Measurements from ENCODE around the gene ZNF133.

- no peak for TF ChIP-seq HBP1 (CRISPR knock-in tag; IDR thresholded peaks at IDR 0.05; ENCODE audit: low read depth)
- TF ChIP-seq, protein P1, sequence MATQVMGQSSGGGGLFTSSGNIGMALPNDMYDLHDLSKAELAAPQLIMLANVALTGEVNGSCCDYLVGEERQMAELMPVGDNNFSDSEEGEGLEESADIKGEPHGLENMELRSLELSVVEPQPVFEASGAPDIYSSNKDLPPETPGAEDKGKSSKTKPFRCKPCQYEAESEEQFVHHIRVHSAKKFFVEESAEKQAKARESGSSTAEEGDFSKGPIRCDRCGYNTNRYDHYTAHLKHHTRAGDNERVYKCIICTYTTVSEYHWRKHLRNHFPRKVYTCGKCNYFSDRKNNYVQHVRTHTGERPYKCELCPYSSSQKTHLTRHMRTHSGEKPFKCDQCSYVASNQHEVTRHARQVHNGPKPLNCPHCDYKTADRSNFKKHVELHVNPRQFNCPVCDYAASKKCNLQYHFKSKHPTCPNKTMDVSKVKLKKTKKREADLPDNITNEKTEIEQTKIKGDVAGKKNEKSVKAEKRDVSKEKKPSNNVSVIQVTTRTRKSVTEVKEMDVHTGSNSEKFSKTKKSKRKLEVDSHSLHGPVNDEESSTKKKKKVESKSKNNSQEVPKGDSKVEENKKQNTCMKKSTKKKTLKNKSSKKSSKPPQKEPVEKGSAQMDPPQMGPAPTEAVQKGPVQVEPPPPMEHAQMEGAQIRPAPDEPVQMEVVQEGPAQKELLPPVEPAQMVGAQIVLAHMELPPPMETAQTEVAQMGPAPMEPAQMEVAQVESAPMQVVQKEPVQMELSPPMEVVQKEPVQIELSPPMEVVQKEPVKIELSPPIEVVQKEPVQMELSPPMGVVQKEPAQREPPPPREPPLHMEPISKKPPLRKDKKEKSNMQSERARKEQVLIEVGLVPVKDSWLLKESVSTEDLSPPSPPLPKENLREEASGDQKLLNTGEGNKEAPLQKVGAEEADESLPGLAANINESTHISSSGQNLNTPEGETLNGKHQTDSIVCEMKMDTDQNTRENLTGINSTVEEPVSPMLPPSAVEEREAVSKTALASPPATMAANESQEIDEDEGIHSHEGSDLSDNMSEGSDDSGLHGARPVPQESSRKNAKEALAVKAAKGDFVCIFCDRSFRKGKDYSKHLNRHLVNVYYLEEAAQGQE (IDR thresholded peaks at IDR 0.05; ENCODE audit: borderline replicate concordance in 1 of 2, low read depth in 1 of 2, low read length in 2 of 2), result no peak
- TF ChIP-seq, protein P2, sequence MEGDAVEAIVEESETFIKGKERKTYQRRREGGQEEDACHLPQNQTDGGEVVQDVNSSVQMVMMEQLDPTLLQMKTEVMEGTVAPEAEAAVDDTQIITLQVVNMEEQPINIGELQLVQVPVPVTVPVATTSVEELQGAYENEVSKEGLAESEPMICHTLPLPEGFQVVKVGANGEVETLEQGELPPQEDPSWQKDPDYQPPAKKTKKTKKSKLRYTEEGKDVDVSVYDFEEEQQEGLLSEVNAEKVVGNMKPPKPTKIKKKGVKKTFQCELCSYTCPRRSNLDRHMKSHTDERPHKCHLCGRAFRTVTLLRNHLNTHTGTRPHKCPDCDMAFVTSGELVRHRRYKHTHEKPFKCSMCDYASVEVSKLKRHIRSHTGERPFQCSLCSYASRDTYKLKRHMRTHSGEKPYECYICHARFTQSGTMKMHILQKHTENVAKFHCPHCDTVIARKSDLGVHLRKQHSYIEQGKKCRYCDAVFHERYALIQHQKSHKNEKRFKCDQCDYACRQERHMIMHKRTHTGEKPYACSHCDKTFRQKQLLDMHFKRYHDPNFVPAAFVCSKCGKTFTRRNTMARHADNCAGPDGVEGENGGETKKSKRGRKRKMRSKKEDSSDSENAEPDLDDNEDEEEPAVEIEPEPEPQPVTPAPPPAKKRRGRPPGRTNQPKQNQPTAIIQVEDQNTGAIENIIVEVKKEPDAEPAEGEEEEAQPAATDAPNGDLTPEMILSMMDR (CRISPR knock-in tag; IDR thresholded peaks at IDR 0.05), result no peak
- no peak for TF ChIP-seq HDAC2 (CRISPR knock-in tag; IDR thresholded peaks at IDR 0.05)
- TF ChIP-seq POLR2AphosphoS5 (IDR thresholded peaks at IDR 0.05; ENCODE audit: low read depth, low read length), result no peak
- TF ChIP-seq, protein P3, sequence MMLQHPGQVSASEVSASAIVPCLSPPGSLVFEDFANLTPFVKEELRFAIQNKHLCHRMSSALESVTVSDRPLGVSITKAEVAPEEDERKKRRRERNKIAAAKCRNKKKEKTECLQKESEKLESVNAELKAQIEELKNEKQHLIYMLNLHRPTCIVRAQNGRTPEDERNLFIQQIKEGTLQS (CRISPR knock-in tag; IDR thresholded peaks at IDR 0.05), result no peak
- no peak for TF ChIP-seq NFIC (IDR thresholded peaks at IDR 0.05; ENCODE audit: low read length)
- TF ChIP-seq DBP (CRISPR knock-in tag; IDR thresholded peaks at IDR 0.05; ENCODE audit: not compliant biosample characterization), result no peak
These were observed 72.3 kb downstream of the ZNF133 start for GRCh38 chr20:18360635-18361034.
